Neural cell (in vitro differentiated cells): ENCODE results near the gene CPM. TPM values are rescaled to one million over a fixed set of nuclear protein-coding genes. Genes with fewer than 3 reads are reported as not detected.

Experiments
- H2AFZ ChIP-seq: fragments of 200-600, 300-800 bp; sonication (generic), shearing (Covaris generic); 2 replicates; pipeline ENCODE4 v1.6.0; 2014; ENCODE audit warnings: low read depth, mild to moderate bottlenecking, antibody characterized with exemption, low read length, moderate library complexity
- H3F3A ChIP-seq: fragments of 200-600 bp; shearing (Covaris generic); 2 replicates; pipeline ENCODE4 v1.6.1; 2016; ENCODE audit warnings: mild to moderate bottlenecking, moderate library complexity, mixed read lengths, antibody characterized with exemption, low read length; ENCODE audit not compliant: insufficient read depth, poor library complexity, severe bottlenecking
- H3K27ac ChIP-seq: fragments of 200-600, 300-800 bp; sonication (generic), shearing (Covaris generic); 2 replicates; pipeline ENCODE4 v1.5.1; 2014; ENCODE audit warnings: mild to moderate bottlenecking, low read length, moderate library complexity
- H3K27me3 ChIP-seq: fragments of 300-800, 200-600 bp; sonication (generic), shearing (Covaris generic); 2 replicates; pipeline ENCODE4 v1.6.0; 2014; ENCODE audit warnings: mild to moderate bottlenecking, low read depth, low read length, moderate library complexity; ENCODE audit not compliant: insufficient read depth
- H3K36me3 ChIP-seq: fragments of 300-800, 200-600 bp; sonication (generic), shearing (Covaris generic); 2 replicates; pipeline ENCODE4 v1.5.1; 2014; ENCODE audit warnings: mild to moderate bottlenecking, antibody characterized with exemption, low read length, moderate library complexity; ENCODE audit not compliant: insufficient read depth
- H3K4me2 ChIP-seq: fragments of 300-800, 200-600 bp; sonication (generic), shearing (Covaris generic); 2 replicates; pipeline ENCODE4 v1.6.0; 2014; ENCODE audit warnings: mild to moderate bottlenecking, low read length
- H3K4me3 ChIP-seq: fragments of 300-800, 200-600 bp; sonication (generic), shearing (Covaris generic); 2 replicates; pipeline ENCODE4 v1.5.1; 2014; ENCODE audit warnings: mild to moderate bottlenecking, low read length, moderate library complexity
- H3K79me2 ChIP-seq: fragments of 200-600 bp; shearing (Covaris generic); replicated peaks from 2 replicates; pipeline ENCODE4 v1.6.0; 2014; ENCODE audit warnings: mild to moderate bottlenecking, low read length, moderate library complexity; ENCODE audit not compliant: insufficient read depth
- H3K9ac ChIP-seq: fragments of 300-800, 200-600 bp; sonication (generic), shearing (Covaris generic); 2 replicates; pipeline ENCODE4 v1.6.1; 2016; ENCODE audit warnings: mild to moderate bottlenecking, low read length, mixed read lengths
- H3K9me2 ChIP-seq: fragments of 200-600 bp; shearing (Covaris generic); 2 replicates; pipeline ENCODE4 v1.6.1; 2016; ENCODE audit warnings: mild to moderate bottlenecking, low read length, mixed read lengths; ENCODE audit not compliant: insufficient read depth
- H3K9me3 ChIP-seq: fragments of 200-600, 300-800 bp; sonication (generic), shearing (Covaris generic); 2 replicates; pipeline ENCODE4 v1.6.1; 2016; ENCODE audit warnings: mild to moderate bottlenecking, mixed run types, low read length, moderate library complexity, mixed read lengths
- H4K20me1 ChIP-seq: fragments of 200-600 bp; shearing (Covaris generic); 2 replicates; pipeline ENCODE4 v1.6.1; 2016; ENCODE audit warnings: mild to moderate bottlenecking, mixed run types; ENCODE audit not compliant: insufficient read depth
- EP300 ChIP-seq: fragments of 450-650 bp; conservative IDR thresholded peaks from 2 replicates; pipeline ENCODE4 v1.6.1; 2014; ENCODE audit warnings: antibody characterized with exemption, mild to moderate bottlenecking, moderate library complexity; ENCODE audit not compliant: poor library complexity, severe bottlenecking
- EZH2 ChIP-seq: fragments of 200-600, 300-800 bp; shearing (Covaris generic), sonication (generic); IDR thresholded peaks from 2 replicates; pipeline ENCODE4 v1.6.1; 2014; ENCODE audit warnings: antibody characterized with exemption, low read length, borderline replicate concordance, mild to moderate bottlenecking; ENCODE audit not compliant: insufficient read depth, poor library complexity, severe bottlenecking
- MXI1 ChIP-seq: fragments of 450-650 bp; conservative IDR thresholded peaks from 2 replicates; pipeline ENCODE4 v1.6.1; 2014; ENCODE audit warnings: antibody characterized with exemption, mild to moderate bottlenecking; ENCODE audit not compliant: poor library complexity, severe bottlenecking
- POLR2AphosphoS5 ChIP-seq: IDR thresholded peaks from 2 replicates; pipeline ENCODE4 v1.6.1; 2012
- RAD21 ChIP-seq: fragments of 450-650 bp; conservative IDR thresholded peaks from 2 replicates; pipeline ENCODE4 v1.6.1; 2014; ENCODE audit warnings: antibody characterized with exemption, mild to moderate bottlenecking, moderate library complexity
- REST ChIP-seq: IDR thresholded peaks from 2 replicates; pipeline ENCODE4 v1.6.1; 2012; ENCODE audit warnings: borderline replicate concordance
- SMC3 ChIP-seq: fragments of 450-650 bp; conservative IDR thresholded peaks from 2 replicates; pipeline ENCODE4 v1.6.1; 2014; ENCODE audit warnings: antibody characterized with exemption, mild to moderate bottlenecking, moderate library complexity; ENCODE audit not compliant: poor library complexity
- TAF1 ChIP-seq: IDR thresholded peaks from 2 replicates; pipeline ENCODE4 v1.6.1; 2012; ENCODE audit warnings: low read depth
- polyA plus RNA-seq: library from polyadenylated mRNA; depleted of rRNA; stranded (reverse); fragments of >200 nt; gene quantifications from 2 replicates; pipeline ENCODE4 v1.2.3, GENCODE V29; 2014
- TF ChIP-seq, protein P1 (sequence below): fragments of 450-650 bp; IDR thresholded peaks from 2 replicates; pipeline ENCODE4 v1.5.1; 2014; ENCODE audit warnings: antibody characterized with exemption, mild to moderate bottlenecking, moderate library complexity; ENCODE audit not compliant: poor library complexity, severe bottlenecking

Gene CPM
- polyA plus RNA-seq, 1 donor from 2014 or later, result not detected

GRCh38 chr12:68866950-68867349 lies 66.0 kb downstream of the CPM start:
- Histone ChIP-seq H3K9me3 (no peaks in the 10 kb centered on the region), H2AFZ (no peak overlapping the region), H3K4me2 (no peak overlapping the region), H3F3A (no peaks in the 10 kb centered on the region), H3K9me2 (no peaks in the 10 kb centered on the region), H3K79me2 (no peaks in the 10 kb centered on the region), H3K9ac (no peak overlapping the region), H3K27ac (no peak overlapping the region), H3K27me3 (no peaks in the 10 kb centered on the region), H4K20me1 (no peaks in the 10 kb centered on the region), H3K36me3 (no peaks in the 10 kb centered on the region), H3K4me3 (no peak overlapping the region)
- TF ChIP-seq, protein P1, sequence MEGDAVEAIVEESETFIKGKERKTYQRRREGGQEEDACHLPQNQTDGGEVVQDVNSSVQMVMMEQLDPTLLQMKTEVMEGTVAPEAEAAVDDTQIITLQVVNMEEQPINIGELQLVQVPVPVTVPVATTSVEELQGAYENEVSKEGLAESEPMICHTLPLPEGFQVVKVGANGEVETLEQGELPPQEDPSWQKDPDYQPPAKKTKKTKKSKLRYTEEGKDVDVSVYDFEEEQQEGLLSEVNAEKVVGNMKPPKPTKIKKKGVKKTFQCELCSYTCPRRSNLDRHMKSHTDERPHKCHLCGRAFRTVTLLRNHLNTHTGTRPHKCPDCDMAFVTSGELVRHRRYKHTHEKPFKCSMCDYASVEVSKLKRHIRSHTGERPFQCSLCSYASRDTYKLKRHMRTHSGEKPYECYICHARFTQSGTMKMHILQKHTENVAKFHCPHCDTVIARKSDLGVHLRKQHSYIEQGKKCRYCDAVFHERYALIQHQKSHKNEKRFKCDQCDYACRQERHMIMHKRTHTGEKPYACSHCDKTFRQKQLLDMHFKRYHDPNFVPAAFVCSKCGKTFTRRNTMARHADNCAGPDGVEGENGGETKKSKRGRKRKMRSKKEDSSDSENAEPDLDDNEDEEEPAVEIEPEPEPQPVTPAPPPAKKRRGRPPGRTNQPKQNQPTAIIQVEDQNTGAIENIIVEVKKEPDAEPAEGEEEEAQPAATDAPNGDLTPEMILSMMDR, result no peak
- no peak for TF ChIP-seq RAD21
- TF ChIP-seq REST, result no peak
- TF ChIP-seq POLR2AphosphoS5, result no peak
- no peak for TF ChIP-seq MXI1
- no peak for TF ChIP-seq EP300
- no peak for TF ChIP-seq SMC3
- TF ChIP-seq EZH2, result no peak
- no peak for TF ChIP-seq TAF1

DNA sequence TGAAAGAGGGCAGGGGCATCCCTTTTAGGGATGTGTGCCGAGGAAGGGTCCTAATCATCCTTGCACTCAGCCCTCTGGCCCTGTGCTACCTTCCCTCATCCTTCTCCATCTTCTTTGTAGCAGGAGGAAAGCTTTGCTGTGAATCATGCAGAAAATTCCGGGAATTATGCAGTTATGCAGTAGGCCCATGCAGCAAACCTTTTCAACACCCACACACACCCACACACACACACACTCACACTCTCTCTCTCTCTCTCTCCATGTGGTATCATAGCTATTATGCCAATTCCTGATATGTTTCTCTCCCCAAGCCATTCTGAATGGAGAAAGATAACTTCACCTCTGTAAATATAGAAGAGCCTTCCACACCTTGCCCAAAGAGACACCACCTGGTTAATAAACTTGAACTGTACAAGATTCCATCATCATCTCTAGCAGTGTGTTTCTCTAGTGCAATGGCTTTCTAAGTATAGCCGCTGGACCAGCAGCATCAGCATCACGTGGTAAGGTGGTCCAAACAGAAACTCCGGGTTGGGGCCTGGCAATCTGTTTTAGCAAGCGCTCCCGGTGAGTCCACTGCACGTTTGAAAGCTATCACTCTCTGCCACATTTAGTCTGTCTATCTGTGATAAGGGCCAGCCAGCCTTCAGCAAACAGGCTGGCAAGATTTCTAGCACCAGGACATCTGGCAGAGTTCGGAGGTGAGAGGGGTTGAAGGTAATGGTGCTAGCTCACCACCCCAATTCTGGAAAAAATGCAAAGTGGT lies 67.4 kb downstream of the CPM start:
- TF ChIP-seq MXI1, result no peak
- TF ChIP-seq EZH2, result no peak
- H3K27ac ChIP-seq, result no peak overlapping the region

More for the DNA sequence above, 67.4 kb downstream of the CPM start:
- Histone ChIP-seq H3K9ac (no peak overlapping the region), H4K20me1 (no peaks in the 10 kb centered on the region), H3K4me3 (no peak overlapping the region), H3K9me2 (no peaks in the 10 kb centered on the region), H2AFZ (no peak overlapping the region), H3F3A (no peaks in the 10 kb centered on the region), H3K4me2 (no peak overlapping the region), H3K36me3 (no peaks in the 10 kb centered on the region), H3K9me3 (no peaks in the 10 kb centered on the region), H3K27me3 (no peaks in the 10 kb centered on the region), H3K79me2 (no peaks in the 10 kb centered on the region)
